ENCODE measurements around the gene STAMBPL1.

The STAMBPL1 gene

GRCh38 chr10:88920198-88920597 lies 40.2 kb downstream of the STAMBPL1 start:
- peaks cover 10% of the 10 kb centered on the region for H3K36me3 ChIP-seq (ENCODE audit: control insufficient read depth, low read length)
- no peaks in the 10 kb centered on the region for H3K79me2 ChIP-seq (ENCODE audit: control insufficient read depth, low read length)
- no peak overlapping the region for H3K4me2 ChIP-seq (ENCODE audit: low read length)
- H3K27me3 ChIP-seq (ENCODE audit: control insufficient read depth, low read length): no peaks in the 10 kb centered on the region
- TF ChIP-seq EZH2phosphoT487 (IDR thresholded peaks at IDR 0.05; ENCODE audit: borderline replicate concordance, low read length) (no peak), CTCF (IDR thresholded peaks at IDR 0.05; ENCODE audit: low read depth, low read length, poor library complexity, severe bottlenecking) (no peak)
- H3K4me1 ChIP-seq (ENCODE audit: control insufficient read depth, low read length): no peaks in the 10 kb centered on the region
- no peaks in the 10 kb centered on the region for H4K20me1 ChIP-seq (ENCODE audit: control insufficient read depth, insufficient read depth, low read depth, low read length)
- H3K9me3 ChIP-seq (ENCODE audit: control insufficient read depth, insufficient read depth, low read length): no peaks in the 10 kb centered on the region
- H3F3A ChIP-seq (ENCODE audit: control insufficient read depth, insufficient read depth): no peaks in the 10 kb centered on the region
- H3K9me2 ChIP-seq (replicated peaks; ENCODE audit: control insufficient read depth, low read length): no peaks in the 10 kb centered on the region
- no peak overlapping the region for H3K4me3 ChIP-seq (ENCODE audit: low read length)
- no peak overlapping the region for H3K27ac ChIP-seq (ENCODE audit: low read depth, low read length)

DNA sequence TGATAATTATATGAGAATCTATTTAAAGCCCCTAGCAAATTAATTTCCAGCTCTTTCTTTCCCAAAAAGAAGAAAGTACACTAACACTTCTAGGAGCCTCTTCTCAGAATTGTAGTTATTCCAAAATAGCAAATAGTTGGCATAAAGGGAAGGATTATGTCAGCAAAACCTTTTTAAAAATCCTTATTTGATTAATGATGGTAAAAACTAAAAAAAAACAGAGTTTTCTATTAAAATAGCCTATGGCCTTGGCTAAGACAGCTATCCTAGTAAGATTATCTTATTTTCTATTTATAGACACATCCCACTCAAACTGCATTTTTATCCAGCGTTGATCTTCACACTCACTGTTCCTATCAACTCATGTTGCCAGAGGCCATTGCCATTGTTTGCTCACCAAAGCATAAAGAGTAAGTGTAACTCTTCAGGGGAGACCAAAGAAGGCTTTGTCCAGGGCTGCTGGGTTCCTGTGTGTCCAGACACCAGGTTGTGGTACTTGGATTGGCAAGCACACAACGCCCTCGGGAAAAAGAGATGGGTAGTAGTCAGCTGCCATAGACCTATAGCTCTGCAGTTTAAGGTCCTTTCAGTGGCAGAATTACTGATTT lies 41.0 kb downstream of the STAMBPL1 start:
- no peak overlapping the region for H3K27ac ChIP-seq (ENCODE audit: low read depth, low read length)
- no peaks in the 10 kb centered on the region for H3K9me3 ChIP-seq (ENCODE audit: control insufficient read depth, insufficient read depth, low read length)
- no peaks in the 10 kb centered on the region for H4K20me1 ChIP-seq (ENCODE audit: control insufficient read depth, insufficient read depth, low read depth, low read length)
- H3K27me3 ChIP-seq (ENCODE audit: control insufficient read depth, low read length): no peaks in the 10 kb centered on the region
- no peak for TF ChIP-seq CTCF (IDR thresholded peaks at IDR 0.05; ENCODE audit: low read depth, low read length, poor library complexity, severe bottlenecking)
- TF ChIP-seq EZH2phosphoT487 (IDR thresholded peaks at IDR 0.05; ENCODE audit: borderline replicate concordance, low read length): no peak
- H3K9me2 ChIP-seq (replicated peaks; ENCODE audit: control insufficient read depth, low read length): no peaks in the 10 kb centered on the region
- no peak overlapping the region for H3K4me2 ChIP-seq (ENCODE audit: low read length)
- no peak overlapping the region for H3K4me3 ChIP-seq (ENCODE audit: low read length)
- no peaks in the 10 kb centered on the region for H3F3A ChIP-seq (ENCODE audit: control insufficient read depth, insufficient read depth)
- H3K36me3 ChIP-seq (ENCODE audit: control insufficient read depth, low read length): peaks cover 10% of the 10 kb centered on the region
- H3K4me1 ChIP-seq (ENCODE audit: control insufficient read depth, low read length): no peaks in the 10 kb centered on the region
- no peaks in the 10 kb centered on the region for H3K79me2 ChIP-seq (ENCODE audit: control insufficient read depth, low read length)

GRCh38 chr10:88922041-88922440 lies 42.0 kb downstream of the STAMBPL1 start:
- H3K27me3 ChIP-seq (ENCODE audit: control insufficient read depth, low read length): no peaks in the 10 kb centered on the region
- H3K4me3 ChIP-seq (ENCODE audit: low read length): no peak overlapping the region
- H3K79me2 ChIP-seq (ENCODE audit: control insufficient read depth, low read length): no peaks in the 10 kb centered on the region
- H3K9me3 ChIP-seq (ENCODE audit: control insufficient read depth, insufficient read depth, low read length): no peaks in the 10 kb centered on the region
- TF ChIP-seq CTCF (IDR thresholded peaks at IDR 0.05; ENCODE audit: low read depth, low read length, poor library complexity, severe bottlenecking): no peak
- no peak for TF ChIP-seq EZH2phosphoT487 (IDR thresholded peaks at IDR 0.05; ENCODE audit: borderline replicate concordance, low read length)
- no peaks in the 10 kb centered on the region for H4K20me1 ChIP-seq (ENCODE audit: control insufficient read depth, insufficient read depth, low read depth, low read length)
- no peak overlapping the region for H3K27ac ChIP-seq (ENCODE audit: low read depth, low read length)
- no peaks in the 10 kb centered on the region for H3K4me1 ChIP-seq (ENCODE audit: control insufficient read depth, low read length)
- peaks cover 14% of the 10 kb centered on the region for H3K36me3 ChIP-seq (ENCODE audit: control insufficient read depth, low read length)
- H3K4me2 ChIP-seq (ENCODE audit: low read length): no peak overlapping the region
- no peaks in the 10 kb centered on the region for H3F3A ChIP-seq (ENCODE audit: control insufficient read depth, insufficient read depth)
- H3K9me2 ChIP-seq (replicated peaks; ENCODE audit: control insufficient read depth, low read length): no peaks in the 10 kb centered on the region
